Calu3 (cell line): ENCODE data around the gene RPS6KB1. TPM values are rescaled to one million over a fixed set of nuclear protein-coding genes. Genes with fewer than 3 reads are reported as not detected.
"Not testable (repeated sequence)": the region's sequence is repeated elsewhere in the genome, so short reads cannot be mapped to it uniquely, and the experiment has no call there.

Experiments used
- BruUV-seq: library from RNA; stranded (reverse); fragments of 400-500 nt; replicated peaks from 2 replicates; lab custom pipeline; 2021; lab: Mats Ljungman, UMichigan
- CTCF ChIA-PET: fragments of 300-600 bp; sonication (Branson Sonifier 250); formaldehyde crosslinking; loops from one replicate; lab custom pipeline; 2022; ENCODE audit warnings: antibody characterized with exemption; lab: Charles Lee
- DNase-seq: peaks from one replicate; pipeline ENCODE4 v3.0.0; 2022
- H3K27ac Mint-ChIP-seq: one replicate; pipeline ENCODE4 v1.8.0; 2022; ENCODE audit warnings: mixed read lengths; ENCODE audit not compliant: unreplicated experiment
- H3K27me3 Mint-ChIP-seq: one replicate; pipeline ENCODE4 v1.8.0; 2022; ENCODE audit warnings: mixed read lengths; ENCODE audit not compliant: unreplicated experiment
- H3K36me3 Mint-ChIP-seq: one replicate; pipeline ENCODE4 v1.8.0; 2022; ENCODE audit warnings: mild to moderate bottlenecking, moderate library complexity, mixed read lengths; ENCODE audit not compliant: insufficient read depth, unreplicated experiment
- H3K4me1 Mint-ChIP-seq: one replicate; pipeline ENCODE4 v1.8.0; 2022; ENCODE audit warnings: mild to moderate bottlenecking, low read depth, mixed read lengths; ENCODE audit not compliant: unreplicated experiment
- H3K4me3 Mint-ChIP-seq: one replicate; pipeline ENCODE4 v1.8.0; 2022; ENCODE audit warnings: mild to moderate bottlenecking, low read depth, moderate library complexity, mixed read lengths; ENCODE audit not compliant: unreplicated experiment
- H3K9me3 Mint-ChIP-seq: one replicate; pipeline ENCODE4 v1.8.0; 2022; ENCODE audit warnings: low read depth, mixed read lengths; ENCODE audit not compliant: unreplicated experiment
- CTCF ChIP-seq: fragments of 200-600 bp; IDR thresholded peaks from one replicate; pipeline ENCODE4 v1.8.0; 2022; ENCODE audit warnings: antibody characterized with exemption; ENCODE audit not compliant: unreplicated experiment
- intact Hi-C: fragments of 100-400 bp; cut with micrococcal nuclease; formaldehyde crosslinking; loops from one replicate; pipeline ENCODE4 v1.10.0; 2022; ENCODE audit not compliant: unreplicated experiment
- total RNA-seq: library from RNA; stranded (reverse); gene quantifications from 2 replicates; pipeline ENCODE4 v1.2.3, GENCODE V29; 2022

RPS6KB1 gene
- total RNA-seq, 1 experiment from 2014 or later = 34.5 TPM

- BruUV-seq = no TSS peak
- H3K4me3 Mint-ChIP-seq = peak within 1 kb of the TSS; percentile 76
- TF ChIP-seq CTCF = no peak
- H3K27ac Mint-ChIP-seq = peak within 1 kb of the TSS; percentile 55
- peak; percentile 85 for DNase-seq
- H3K27me3 Mint-ChIP-seq = no peaks in the 10 kb centered on the region
- no peaks in the 10 kb centered on the region for H3K9me3 Mint-ChIP-seq
- no peaks in the 10 kb centered on the region for H3K4me1 Mint-ChIP-seq
- CTCF ChIA-PET = interaction anchor here (0.6 to 1.0 kb wide), 4 partner anchors 12 to 117 kb away, joined by 3 to 6 read pairs (median 4); no protein-coding TSS in a partner anchor
- peaks cover 22% of the 10 kb centered on the region for H3K36me3 Mint-ChIP-seq
- intact Hi-C loops = no loop called here
Observed at GRCh38 chr17:59964482-59965328, 71.8 kb downstream of the RPS6KB1 start, which contains the start of gene RNFT1. TSS of gene RNFT1 (minus strand) at chr17:59964740. CDS start at chr17:59964663, 77 bp downstream.

GRCh38 chr17:59971771-59972170, 78.8 kb downstream of the RPS6KB1 start:
- H3K27ac Mint-ChIP-seq, BruUV-seq, H3K9me3 Mint-ChIP-seq, intact Hi-C loops, H3K36me3 Mint-ChIP-seq, H3K27me3 Mint-ChIP-seq, H3K4me1 Mint-ChIP-seq, DNase-seq, H3K4me3 Mint-ChIP-seq: not testable (repeated sequence)
- CTCF ChIA-PET = interaction anchor here (0.7 kb wide), 1 partner anchor 423 kb away, joined by 5 read pairs; no protein-coding TSS in a partner anchor

- H3K27me3 Mint-ChIP-seq = no peaks in the 10 kb centered on the region
- no peaks in the 10 kb centered on the region for H3K4me1 Mint-ChIP-seq
- intact Hi-C loops = no loop called here
- no TSS peak for BruUV-seq
- no peaks in the 10 kb centered on the region for H3K36me3 Mint-ChIP-seq
- DNase-seq = no peak
- H3K27ac Mint-ChIP-seq = no peak overlapping the region
- CTCF ChIA-PET = no interaction called here
- H3K4me3 Mint-ChIP-seq = no peak overlapping the region
- no peak for TF ChIP-seq CTCF
- H3K9me3 Mint-ChIP-seq = no peaks in the 10 kb centered on the region
Observed at GRCh38 chr17:59972778-59973177, 79.9 kb downstream of the RPS6KB1 start.

- DNase-seq, H3K4me3 Mint-ChIP-seq, H3K27me3 Mint-ChIP-seq, intact Hi-C loops, H3K4me1 Mint-ChIP-seq, H3K27ac Mint-ChIP-seq, H3K36me3 Mint-ChIP-seq, BruUV-seq, CTCF ChIA-PET, H3K9me3 Mint-ChIP-seq: not testable (repeated sequence)
Observed at GRCh38 chr17:59973483-59973882, 80.6 kb downstream of the RPS6KB1 start.

- H3K4me3 Mint-ChIP-seq, H3K27ac Mint-ChIP-seq, H3K4me1 Mint-ChIP-seq, DNase-seq, H3K36me3 Mint-ChIP-seq, CTCF ChIA-PET, BruUV-seq, intact Hi-C loops, H3K27me3 Mint-ChIP-seq, H3K9me3 Mint-ChIP-seq: not testable (repeated sequence)
Observed at GRCh38 chr17:59975166-59975565, 82.2 kb downstream of the RPS6KB1 start.

GRCh38 chr17:59996608-59997007, 103.7 kb downstream of the RPS6KB1 start:
- intact Hi-C loops, H3K36me3 Mint-ChIP-seq, H3K4me3 Mint-ChIP-seq: not testable (repeated sequence)

More at GRCh38 chr17:59996608-59997007, 103.7 kb downstream of the RPS6KB1 start:
- DNase-seq, H3K27me3 Mint-ChIP-seq, H3K4me1 Mint-ChIP-seq, H3K9me3 Mint-ChIP-seq, BruUV-seq, CTCF ChIA-PET, H3K27ac Mint-ChIP-seq: not testable (repeated sequence)

Other genes starting within 250 kb of the RPS6KB1 start
- 29.8 and 32.3 TPM in 2 replicates for gene PTRH2, start 185.7 kb upstream of the RPS6KB1 start, total RNA-seq
- 306 and 315 TPM in 2 replicates for gene VMP1, start 185.5 kb upstream of the RPS6KB1 start, total RNA-seq
- gene TUBD1, start 178 bp upstream of the RPS6KB1 start, total RNA-seq = 5.0 and 12.6 TPM in 2 replicates
- gene RNFT1, start 71.6 kb downstream of the RPS6KB1 start, total RNA-seq = 12.8 and 15.0 TPM in 2 replicates
- gene HEATR6, start 185.8 kb downstream of the RPS6KB1 start, total RNA-seq = 8.9 and 13.1 TPM in 2 replicates